SK-N-SH (cell line): ENCODE data around the gene KCNN3.

Experiments used
- CTCF ChIP-seq: fragments of 200-600 bp; sonication (generic); IDR thresholded peaks from 2 replicates; pipeline ENCODE4 v1.6.1; 2017; ENCODE audit warnings: antibody characterized with exemption, mild to moderate bottlenecking, moderate library complexity
- EP300 ChIP-seq, 2 experiments: IDR thresholded peaks; 2 replicates each; pipeline versions ENCODE4 v1.4.0 to v1.6.1; 2012; ENCODE audit warnings: borderline replicate concordance in 1 of 2, low read depth in 1 of 2, low read length in 1 of 2
- JUND ChIP-seq: IDR thresholded peaks from 2 replicates; pipeline ENCODE4 v1.4.0; 2012
- NFIC ChIP-seq: IDR thresholded peaks from 2 replicates; pipeline ENCODE4 v1.4.0; 2012; ENCODE audit warnings: borderline replicate concordance

DNA sequence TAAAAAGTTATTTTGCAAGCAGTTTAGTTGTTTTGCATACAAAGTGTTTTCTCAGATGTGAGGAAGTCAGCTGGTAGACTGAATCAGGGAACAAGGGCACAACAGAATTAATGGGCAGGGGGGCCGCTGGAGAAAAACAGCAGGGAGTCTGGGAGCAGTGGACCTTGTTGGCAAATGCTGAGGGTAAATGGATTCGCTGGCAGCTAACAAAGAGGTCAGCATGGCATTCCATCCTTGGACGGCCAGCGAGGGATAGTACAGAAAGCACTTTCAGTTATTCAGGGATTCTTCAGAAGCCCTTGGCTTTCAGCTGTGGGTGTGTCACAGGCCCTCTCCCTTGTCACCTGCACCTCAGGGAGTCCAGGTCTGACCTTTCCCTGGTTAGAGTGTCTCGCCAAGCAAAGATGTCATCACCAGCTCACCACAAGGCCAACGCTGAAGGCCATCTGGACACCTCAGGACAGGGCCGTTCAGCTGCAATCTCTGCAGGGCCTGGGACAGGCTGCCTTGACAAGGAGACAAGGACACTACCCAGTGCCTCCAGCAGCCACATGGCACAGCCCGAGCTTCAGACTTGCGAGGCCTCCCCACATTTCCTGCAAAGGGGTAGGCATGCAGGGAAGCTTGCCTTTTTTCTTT is 90.4 kb downstream of the KCNN3 start:
- TF ChIP-seq CTCF (no peak), JUND (no peak), EP300 (IDR thresholded peaks at IDR 0.05; ENCODE audit: borderline replicate concordance in 1 of 2, low read depth in 1 of 2, low read length in 1 of 2) (no peak), NFIC (no peak)
